Daoy (cell line): Measurements from ENCODE around the gene GIMAP5. TPM values are rescaled to one million over a fixed set of nuclear protein-coding genes. Genes with fewer than 3 reads are reported as not detected.

Experiments used
- DNase-seq: peaks from one replicate; pipeline ENCODE4 v3.0.0-alpha.2; 2015; ENCODE audit warnings: low read depth
- total RNA-seq: library from RNA; depleted of rRNA; stranded (reverse); fragments of >200 nt; shearing (Covaris generic); gene quantifications from 2 replicates; pipeline ENCODE4 v1.2.3, GENCODE V29; 2014; rRNA removed

GIMAP5 gene
- 0.24 and 2.7 TPM in 2 replicates for total RNA-seq

DNA sequence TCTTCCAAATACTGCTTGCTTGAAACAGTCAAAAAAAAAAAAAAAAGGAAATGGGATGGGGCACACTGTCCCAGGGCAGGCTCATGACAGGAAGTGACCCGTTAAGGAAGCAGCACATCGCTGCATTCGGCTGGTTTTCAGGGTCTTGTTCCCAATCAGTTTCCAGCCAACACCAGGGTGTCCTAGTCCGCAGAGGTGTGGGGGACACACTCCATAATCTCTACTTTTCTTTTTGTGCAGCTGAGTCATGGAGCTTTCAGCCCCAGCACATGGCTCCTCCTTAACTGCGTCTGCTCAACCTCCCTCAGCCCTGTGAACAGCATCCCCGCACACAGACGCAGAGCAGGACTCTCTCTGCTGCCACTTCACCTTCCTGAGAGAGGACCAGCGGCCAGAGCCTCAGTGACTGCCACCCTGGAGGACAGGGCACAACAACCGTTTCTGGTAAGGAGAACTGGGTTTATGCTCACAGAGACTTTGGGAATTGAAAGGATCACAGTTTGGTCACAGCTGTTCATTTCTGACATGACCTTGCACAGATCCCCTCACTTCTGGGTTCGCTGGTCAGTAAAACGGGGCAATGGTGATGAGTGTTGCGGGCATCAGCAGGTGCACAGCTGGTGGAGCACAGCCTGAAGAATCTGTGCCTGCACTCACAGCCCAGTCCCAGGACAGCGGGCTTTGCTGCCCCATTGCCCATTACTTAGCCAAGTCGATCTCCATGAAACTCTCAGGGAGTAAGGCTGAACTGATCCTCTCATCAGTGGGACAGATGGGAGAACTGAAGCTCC, at the start of gene GIMAP5:
GIMAP5 (plus strand) TSS at position 154 of the 791 bp plus-strand sequence. CDS start 3,467 bp downstream, outside the sequence.
- peak; percentile 35 for DNase-seq

DNA sequence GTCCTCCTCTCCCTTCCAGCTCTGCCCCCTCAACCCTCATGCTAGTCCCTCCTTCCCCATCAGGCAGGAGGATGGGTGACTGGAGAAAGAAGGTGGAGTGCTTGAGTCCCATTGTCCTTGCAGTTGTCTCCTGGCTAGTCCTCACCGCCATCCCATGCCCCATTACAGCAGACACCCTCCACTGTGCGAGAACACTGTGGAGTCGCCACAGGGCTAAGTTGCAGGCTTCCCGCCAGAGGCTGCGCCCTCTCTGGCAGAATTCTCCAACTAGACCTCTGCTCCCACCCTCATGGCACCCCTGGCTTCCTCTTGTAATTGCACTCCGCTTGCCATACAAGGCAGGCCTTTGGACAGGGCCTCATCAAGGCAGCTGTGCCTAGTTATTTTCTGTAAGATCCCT, 48.6 kb upstream of the GIMAP5 start:
- no peak for DNase-seq

- no peak for DNase-seq
These were observed 41.6 kb upstream of the GIMAP5 start for GRCh38 chr7:150695654-150696053.

DNA sequence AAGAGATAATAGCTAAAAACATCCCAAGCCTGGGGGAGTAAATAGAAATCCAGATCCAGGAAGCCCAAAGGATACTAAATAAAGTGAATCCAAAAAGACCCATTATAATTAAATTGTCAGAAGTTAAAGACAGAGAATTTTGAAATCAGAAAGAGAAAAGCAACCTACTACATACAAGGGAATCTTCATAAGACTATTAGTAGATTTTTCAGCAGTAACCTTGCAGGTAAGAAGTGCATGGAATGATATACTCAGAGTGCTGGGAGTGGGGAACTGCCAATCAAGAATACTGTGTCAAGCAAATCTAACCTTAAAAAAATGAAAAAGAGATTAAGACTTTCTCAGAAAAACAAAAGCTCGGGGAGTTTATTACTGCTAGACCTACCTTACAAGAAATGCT, 34.0 kb upstream of the GIMAP5 start:
- DNase-seq = no peak

DNA sequence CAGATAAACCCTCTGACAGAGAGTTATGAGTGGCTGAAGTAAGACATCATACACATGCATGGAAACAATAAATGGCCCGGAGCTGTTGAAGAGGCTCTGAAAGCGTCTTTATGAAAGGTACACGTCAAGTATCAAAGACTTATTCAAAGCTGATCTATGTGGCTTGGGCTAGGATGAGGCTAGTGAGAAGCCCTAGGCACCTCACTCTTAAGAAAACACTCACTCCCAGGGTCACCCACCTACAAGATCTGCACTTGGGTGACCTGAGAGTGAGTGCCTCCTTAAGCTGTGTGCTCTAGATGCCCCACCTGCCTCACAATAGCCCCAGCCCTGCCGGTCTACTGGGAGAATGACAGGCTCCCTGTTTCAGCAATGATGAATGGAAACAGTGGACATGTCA, 21.9 kb upstream of the GIMAP5 start:
- no peak for DNase-seq

DNA sequence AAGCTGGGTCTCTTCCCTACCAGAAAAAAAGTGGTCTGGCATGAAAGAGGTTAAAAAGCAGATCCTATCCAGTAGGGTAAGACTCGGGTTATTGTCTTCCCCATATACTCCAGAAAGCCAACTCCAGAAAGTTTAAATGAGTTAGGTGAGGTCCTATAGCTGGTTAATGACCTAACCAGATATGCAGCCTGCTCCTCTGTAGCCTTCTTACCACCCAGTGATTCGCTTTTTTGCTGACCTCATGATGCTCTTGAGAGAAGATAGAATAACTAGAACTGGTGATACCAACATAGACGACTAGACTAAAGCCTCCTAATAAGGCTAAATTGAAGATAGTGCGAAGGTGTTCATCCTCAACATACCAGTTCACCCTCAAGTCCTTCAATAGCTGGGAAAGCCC, 21.5 kb upstream of the GIMAP5 start:
- no peak for DNase-seq

DNA sequence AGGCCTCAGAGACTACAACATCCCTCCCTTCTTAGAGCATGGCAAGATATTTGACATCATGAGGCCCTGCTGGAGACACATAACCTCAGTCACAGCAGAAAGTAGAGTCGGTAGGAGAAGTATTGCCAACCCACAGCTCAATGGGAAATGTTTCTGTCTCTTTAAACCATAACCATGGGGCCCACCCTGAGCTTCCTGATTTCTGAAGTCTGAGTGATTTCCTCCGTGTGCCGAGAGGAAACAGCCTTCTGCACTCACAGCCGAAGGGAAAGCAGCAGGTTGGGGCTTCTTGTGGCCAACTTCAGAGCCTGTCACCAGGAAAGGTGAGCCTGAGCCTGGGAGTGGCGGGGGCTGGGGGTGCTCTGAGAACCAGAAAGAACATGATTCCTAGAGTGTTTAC, 20.9 kb upstream of the GIMAP5 start, which contains the start of gene GIMAP1:
GIMAP1 (plus strand) TSS at position 246 of the 400 bp plus-strand sequence. CDS start 2,435 bp downstream, outside the sequence.
- DNase-seq = no peak

DNA sequence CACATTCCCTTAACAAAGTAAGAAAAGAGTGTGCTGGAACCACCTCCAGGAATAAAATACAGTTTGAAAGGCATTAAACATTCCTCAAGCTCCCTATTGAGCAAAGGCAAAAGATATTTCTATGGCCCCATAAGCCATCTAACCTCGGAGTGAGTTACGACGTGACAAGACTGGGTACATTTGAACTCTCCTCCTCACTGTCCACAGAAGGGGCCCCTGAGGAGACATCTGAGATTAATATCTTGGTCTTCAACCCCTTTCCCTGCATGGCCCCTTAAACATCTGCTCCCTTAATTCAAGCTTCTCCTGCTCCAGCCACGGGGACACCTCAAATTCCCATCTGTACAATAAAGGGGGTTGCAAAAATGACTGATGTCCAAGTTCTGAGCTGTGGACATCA, 20.3 kb upstream of the GIMAP5 start:
- DNase-seq = no peak

DNA sequence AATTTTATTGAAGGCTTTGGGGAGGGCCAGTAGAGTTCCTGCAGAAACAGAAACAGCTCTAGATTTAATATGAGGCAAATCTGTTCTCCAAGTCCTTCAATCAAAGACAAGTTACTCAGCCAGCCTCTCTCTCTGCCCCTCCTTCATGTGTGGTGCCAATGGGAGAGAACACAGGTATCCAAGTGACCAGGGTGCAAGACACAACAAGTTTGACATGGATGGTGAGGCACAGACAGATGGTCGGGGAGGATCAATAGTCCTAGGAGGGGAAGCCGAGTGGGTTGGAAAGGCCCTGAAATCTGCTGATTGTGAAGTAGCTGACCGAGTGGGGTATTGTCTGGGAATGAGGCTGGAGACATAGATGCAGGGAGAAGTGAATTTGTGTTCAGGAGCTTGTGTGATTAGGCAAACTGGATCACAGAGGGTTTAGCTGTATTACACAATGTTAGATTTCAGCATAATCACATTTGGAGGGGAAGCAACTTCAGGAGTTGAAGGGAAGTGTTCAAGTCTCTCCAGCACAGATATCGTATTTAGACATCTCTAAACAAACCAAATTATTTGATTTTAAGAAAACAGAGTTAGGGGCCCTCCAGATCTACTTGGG, 19.3 kb upstream of the GIMAP5 start:
- no peak for DNase-seq

- DNase-seq = no peak
These were observed 17.8 kb upstream of the GIMAP5 start for GRCh38 chr7:150719436-150719835.

GRCh38 chr7:150719960-150720891, 17.0 kb upstream of the GIMAP5 start:
- DNase-seq = no peak

DNA sequence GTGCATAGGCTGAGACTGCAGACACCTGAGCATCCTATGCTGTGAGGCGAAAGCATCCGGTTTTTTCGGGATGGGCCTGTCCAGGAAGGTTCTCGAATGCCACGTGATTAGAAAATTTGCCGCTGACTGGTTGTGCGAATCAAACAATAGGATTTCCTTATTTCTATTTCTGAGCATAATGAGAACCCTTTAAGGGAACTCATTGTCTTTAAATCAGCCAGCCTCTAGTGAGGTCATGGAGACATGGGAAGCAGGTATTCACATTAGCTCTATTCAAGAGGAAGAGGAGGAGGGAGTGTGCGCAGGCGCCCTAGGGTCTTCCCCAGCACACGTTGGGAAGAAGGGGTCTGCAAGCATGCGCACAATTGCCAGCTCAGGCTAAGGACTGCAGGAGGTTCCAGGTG, 15.2 kb upstream of the GIMAP5 start:
- no peak for DNase-seq

GRCh38 chr7:150722431-150722931, 14.7 kb upstream of the GIMAP5 start:
- peak; percentile 36 for DNase-seq

- DNase-seq = no peak
These were observed 13.8 kb upstream of the GIMAP5 start for GRCh38 chr7:150723467-150723866.

GRCh38 chr7:150727381-150727780, 9.8 kb upstream of the GIMAP5 start:
- DNase-seq = no peak

DNA sequence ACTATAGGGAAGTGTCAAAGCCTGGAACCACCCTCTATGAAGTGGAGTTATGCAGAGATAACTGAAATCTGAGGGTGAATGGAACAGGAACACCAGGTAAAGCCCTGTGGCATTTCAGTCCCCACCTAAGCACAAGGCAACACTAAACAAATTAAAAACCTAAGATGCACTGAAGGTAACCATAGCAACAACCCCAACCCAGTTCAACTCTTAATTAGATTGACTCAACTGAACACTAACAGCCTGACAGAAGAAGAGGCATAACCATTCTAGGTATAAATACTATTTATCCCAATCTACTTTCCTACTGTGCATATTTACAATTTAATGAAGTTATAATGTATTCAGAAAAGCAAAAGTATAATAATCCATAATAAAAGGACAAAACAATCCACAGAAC, 9.2 kb upstream of the GIMAP5 start:
- DNase-seq = no peak

DNA sequence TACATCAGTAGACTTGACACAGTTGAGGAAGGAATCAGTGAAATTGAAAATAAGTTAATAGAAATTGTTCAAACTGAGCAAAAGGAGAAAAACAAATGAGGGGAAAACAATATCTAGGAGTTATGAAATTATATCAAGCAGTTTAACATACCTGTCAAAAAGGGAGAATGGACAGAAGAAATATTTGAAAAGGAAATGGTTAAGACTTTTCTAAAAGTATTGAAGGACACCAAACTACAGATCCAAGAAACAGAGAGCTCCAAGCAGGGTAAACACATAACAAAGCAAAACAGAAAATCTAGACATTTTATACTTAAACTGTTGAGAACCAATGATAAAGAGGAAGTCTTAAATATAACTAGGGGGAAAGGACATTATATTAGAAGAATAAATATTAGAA, 8.6 kb upstream of the GIMAP5 start:
- DNase-seq = no peak

DNA sequence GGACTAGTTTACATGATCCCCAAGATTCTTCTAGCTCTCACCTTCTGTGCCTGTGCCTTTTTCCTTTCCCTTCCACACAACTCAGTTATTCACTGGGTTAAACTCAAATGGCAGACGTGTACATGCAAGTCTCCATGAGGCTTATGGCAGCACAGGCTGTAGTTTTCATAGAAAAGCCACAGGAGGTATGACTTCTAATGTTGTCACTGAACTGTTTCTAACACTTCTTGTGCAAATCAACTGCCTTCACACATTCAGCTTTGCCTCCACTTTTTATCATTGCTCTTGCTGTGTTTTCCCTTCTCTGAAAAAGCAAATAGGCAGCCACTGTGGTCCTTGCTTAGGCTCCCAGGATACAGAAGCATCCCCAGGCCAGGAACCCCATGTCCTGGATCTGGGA, 5.3 kb upstream of the GIMAP5 start:
- no peak for DNase-seq

- DNase-seq = no peak
These were observed 4.3 kb upstream of the GIMAP5 start for GRCh38 chr7:150732786-150733481.

DNA sequence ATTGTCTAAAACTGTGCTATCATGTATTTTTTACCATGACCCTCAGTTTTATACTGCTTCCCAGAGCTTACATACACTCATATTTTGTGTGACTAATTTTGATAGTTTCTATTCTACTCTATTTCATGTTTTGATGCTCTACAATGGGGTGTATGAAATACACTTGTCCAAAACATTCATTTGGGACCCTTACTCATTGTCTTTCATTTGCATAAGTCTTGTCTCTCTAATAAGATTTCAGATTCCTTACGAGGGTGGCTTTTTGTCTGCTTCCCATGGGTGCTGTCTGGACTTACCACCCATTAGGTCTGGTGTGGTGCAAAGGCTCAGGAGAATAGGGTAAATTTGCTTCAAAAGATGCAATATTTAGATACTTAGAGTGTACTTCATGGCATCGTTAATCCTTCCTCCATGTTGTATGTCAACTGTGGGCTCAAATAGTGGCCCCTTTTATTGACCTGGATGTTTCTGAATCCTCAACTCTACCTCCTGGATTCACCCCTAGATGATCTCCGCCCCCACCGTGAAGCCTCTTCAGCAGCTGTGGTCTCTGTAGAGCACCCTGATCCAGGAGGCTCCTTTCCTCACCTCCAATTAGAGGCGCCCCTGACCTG, 3.6 kb upstream of the GIMAP5 start:
- no peak for DNase-seq

- no peak for DNase-seq
These were observed 3.0 kb upstream of the GIMAP5 start for GRCh38 chr7:150734254-150734653.
